Mesendoderm (in vitro differentiated cells): ENCODE data around the gene DCBLD2.

Source experiments
- DNase-seq: peaks from one replicate; pipeline ENCODE4 v3.0.0; 2013
- H2AK5ac ChIP-seq: 2 replicates; pipeline ENCODE4 v1.6.1; 2013; ENCODE audit warnings: low read length, inconsistent platforms
- H2BK120ac ChIP-seq: 2 replicates; pipeline ENCODE4 v1.6.1; 2013; ENCODE audit warnings: low read depth, mild to moderate bottlenecking, low read length, moderate library complexity, mixed read lengths
- H2BK15ac ChIP-seq: replicated peaks from 2 replicates; pipeline ENCODE4 v1.6.1; 2013; ENCODE audit warnings: low read depth, mild to moderate bottlenecking, moderate library complexity
- H2BK5ac ChIP-seq: 2 replicates; pipeline ENCODE4 v1.6.1; 2013; ENCODE audit warnings: low read length, inconsistent platforms
- H3K18ac ChIP-seq: 2 replicates; pipeline ENCODE4 v1.6.1; 2013; ENCODE audit warnings: mild to moderate bottlenecking, low read length, mixed read lengths
- H3K23ac ChIP-seq: one replicate; pipeline ENCODE4 v1.6.1; 2013; ENCODE audit warnings: low read length
- H3K27ac ChIP-seq: 2 replicates; pipeline ENCODE4 v1.5.1; 2013; ENCODE audit warnings: low read depth, mild to moderate bottlenecking, inconsistent platforms, low read length, moderate library complexity
- H3K27me3 ChIP-seq: 2 replicates; pipeline ENCODE4 v1.6.1; 2013; ENCODE audit warnings: low read length, control low read depth, mild to moderate bottlenecking, inconsistent platforms; ENCODE audit not compliant: insufficient read depth, poor library complexity
- H3K36me3 ChIP-seq: 2 replicates; pipeline ENCODE4 v1.6.1; 2013; ENCODE audit warnings: low read length, inconsistent platforms; ENCODE audit not compliant: control insufficient read depth, insufficient read depth
- H3K4ac ChIP-seq: one replicate; pipeline ENCODE4 v1.6.1; 2013; ENCODE audit warnings: low read depth, mild to moderate bottlenecking, low read length, moderate library complexity
- H3K4me1 ChIP-seq: 2 replicates; pipeline ENCODE4 v1.6.1; 2013; ENCODE audit warnings: low read depth, low read length, inconsistent platforms; ENCODE audit not compliant: control insufficient read depth
- H3K4me2 ChIP-seq: 2 replicates; pipeline ENCODE4 v1.6.1; 2013; ENCODE audit warnings: low read length
- H3K4me3 ChIP-seq: 2 replicates; pipeline ENCODE4 v1.5.1; 2013; ENCODE audit warnings: mild to moderate bottlenecking, low read length
- H3K56ac ChIP-seq: one replicate; pipeline ENCODE4 v1.6.1; 2013; ENCODE audit warnings: low read length
- H3K79me1 ChIP-seq: 2 replicates; pipeline ENCODE4 v1.6.1; 2013; ENCODE audit warnings: low read length, inconsistent platforms
- H3K79me2 ChIP-seq: 2 replicates; pipeline ENCODE4 v1.6.1; 2013; ENCODE audit warnings: mild to moderate bottlenecking, low read length; ENCODE audit not compliant: control insufficient read depth, insufficient read depth
- H3K9ac ChIP-seq: 2 replicates; pipeline ENCODE4 v1.6.1; 2013; ENCODE audit warnings: low read length, inconsistent platforms
- H4K5ac ChIP-seq: one replicate; pipeline ENCODE4 v1.6.1; 2013; ENCODE audit warnings: low read length
- H4K8ac ChIP-seq: one replicate; pipeline ENCODE4 v1.6.1; 2013; ENCODE audit warnings: low read depth, mild to moderate bottlenecking, control low read depth, low read length, moderate library complexity
- WGBS: extraction: QIAGEN DNeasy Blood & Tissue Kit; methylation state at CpG from one replicate; pipeline ENCODE4 v1.1.7; 2013; ENCODE audit warnings: low lambda C conversion rate, missing lambda C conversion rate; ENCODE audit not compliant: insufficient coverage; ENCODE audit errors: extremely low coverage; 5-methylcytosine and 5-hydroxymethylcytosine counted together

Gene DCBLD2

DNA sequence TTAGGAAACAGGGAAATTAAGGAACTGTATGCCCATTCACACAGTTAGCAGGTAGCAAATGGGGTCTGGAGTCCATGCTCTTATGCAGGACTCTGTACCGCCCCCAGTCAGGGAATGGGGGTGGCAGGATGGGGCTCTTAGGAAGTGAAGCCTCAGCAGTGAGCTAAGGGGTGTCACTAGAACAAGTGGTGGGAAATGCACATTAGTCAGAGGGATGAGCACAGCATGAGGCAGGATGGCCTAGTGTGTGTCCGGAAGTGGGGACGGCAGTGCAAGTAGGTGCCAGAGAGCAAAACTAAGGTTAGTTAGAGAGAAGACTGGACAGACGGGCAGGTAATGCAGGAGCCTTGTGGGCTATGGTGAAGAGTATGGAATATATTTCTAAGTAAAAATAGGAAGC lies 77.7 kb downstream of the DCBLD2 start:
- no peaks in the 10 kb centered on the region for H3K79me2 ChIP-seq
- H3K27me3 ChIP-seq: no peaks in the 10 kb centered on the region

DNA sequence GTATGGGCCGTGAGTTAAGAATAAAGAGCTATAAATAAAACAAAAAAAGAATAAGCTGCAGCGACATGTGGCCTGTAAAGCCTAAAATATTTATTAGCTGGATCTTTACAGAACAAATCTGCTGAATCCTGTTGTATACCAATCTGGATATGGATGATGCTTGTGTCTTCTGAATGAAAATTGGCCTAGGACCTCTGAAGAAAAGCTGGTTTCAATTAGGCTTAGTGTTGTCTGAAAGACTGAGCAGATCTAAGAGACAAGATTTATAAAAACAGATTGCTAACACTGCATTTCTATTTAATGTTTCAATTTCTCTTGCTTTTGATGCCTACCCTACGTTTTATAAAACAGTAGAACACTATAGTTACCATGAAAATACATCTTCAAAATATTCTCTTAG lies 80.4 kb downstream of the DCBLD2 start:
- Histone ChIP-seq H3K23ac (no peak overlapping the region), H3K36me3 (no peaks in the 10 kb centered on the region), H2BK120ac (no peak overlapping the region), H4K8ac (no peak overlapping the region), H3K27me3 (no peaks in the 10 kb centered on the region), H2BK5ac (no peak overlapping the region), H2BK15ac (no peak overlapping the region), H3K56ac (no peak overlapping the region), H3K18ac (no peak overlapping the region), H3K79me2 (no peaks in the 10 kb centered on the region), H3K4me1 (no peaks in the 10 kb centered on the region), H3K9ac (no peak overlapping the region), H4K5ac (no peak overlapping the region), H3K4me3 (no peak overlapping the region), H2AK5ac (no peak overlapping the region), H3K4ac (no peak overlapping the region), H3K79me1 (no peaks in the 10 kb centered on the region), H3K4me2 (no peak overlapping the region), H3K27ac (no peak overlapping the region)
- WGBS: no CpG with 5 or more reads among the region's 3 CpGs
- no peak for DNase-seq

More for the DNA sequence above, 77.7 kb downstream of the DCBLD2 start:
- no peak overlapping the region for H3K27ac ChIP-seq
- no peak overlapping the region for H3K4ac ChIP-seq
- no peak overlapping the region for H3K56ac ChIP-seq
- no peak overlapping the region for H3K18ac ChIP-seq
- no peak overlapping the region for H4K5ac ChIP-seq
- no peaks in the 10 kb centered on the region for H3K79me1 ChIP-seq
- no peak overlapping the region for H3K4me2 ChIP-seq
- no peak overlapping the region for H2AK5ac ChIP-seq
- H2BK15ac ChIP-seq: no peak overlapping the region
- H3K4me3 ChIP-seq: no peak overlapping the region
- WGBS: no CpG with 5 or more reads among the region's 4 CpGs
- H4K8ac ChIP-seq: no peak overlapping the region
- no peaks in the 10 kb centered on the region for H3K4me1 ChIP-seq
- H3K36me3 ChIP-seq: no peaks in the 10 kb centered on the region
- no peak overlapping the region for H2BK5ac ChIP-seq
- peak; percentile 8 for DNase-seq
- H2BK120ac ChIP-seq: no peak overlapping the region
- H3K9ac ChIP-seq: no peak overlapping the region
- H3K23ac ChIP-seq: no peak overlapping the region

GRCh38 chr3:98817547-98818041 lies 83.9 kb downstream of the DCBLD2 start:
- Histone ChIP-seq H3K9ac (no peak overlapping the region), H3K4me3 (no peak overlapping the region), H3K79me1 (no peaks in the 10 kb centered on the region), H2AK5ac (no peak overlapping the region), H3K27me3 (no peaks in the 10 kb centered on the region), H3K4me2 (no peak overlapping the region), H3K4ac (no peak overlapping the region), H3K36me3 (no peaks in the 10 kb centered on the region), H3K18ac (no peak overlapping the region), H3K23ac (no peak overlapping the region), H3K4me1 (no peaks in the 10 kb centered on the region), H2BK120ac (no peak overlapping the region), H2BK15ac (no peak overlapping the region), H2BK5ac (no peak overlapping the region), H3K27ac (no peak overlapping the region), H3K79me2 (no peaks in the 10 kb centered on the region), H4K8ac (no peak overlapping the region), H3K56ac (no peak overlapping the region), H4K5ac (no peak overlapping the region)
- peak; percentile 61 for DNase-seq
- WGBS: no CpG with 5 or more reads among the region's 3 CpGs

- H3K27me3 ChIP-seq: no peaks in the 10 kb centered on the region
- H4K5ac ChIP-seq: no peak overlapping the region
- no peak overlapping the region for H3K4ac ChIP-seq
- DNase-seq: peak; percentile 37
- H2BK15ac ChIP-seq: no peak overlapping the region
- H3K27ac ChIP-seq: no peak overlapping the region
- no peak overlapping the region for H3K23ac ChIP-seq
- no peak overlapping the region for H4K8ac ChIP-seq
- WGBS: no CpG with 5 or more reads among the region's 5 CpGs
- H3K4me1 ChIP-seq: no peaks in the 10 kb centered on the region
- no peaks in the 10 kb centered on the region for H3K79me1 ChIP-seq
- H3K79me2 ChIP-seq: no peaks in the 10 kb centered on the region
- no peak overlapping the region for H2BK120ac ChIP-seq
- no peak overlapping the region for H3K56ac ChIP-seq
- H3K4me3 ChIP-seq: no peak overlapping the region
- H2BK5ac ChIP-seq: no peak overlapping the region
- H3K4me2 ChIP-seq: no peak overlapping the region
- no peak overlapping the region for H3K9ac ChIP-seq
- H2AK5ac ChIP-seq: no peak overlapping the region
- H3K36me3 ChIP-seq: no peaks in the 10 kb centered on the region
- H3K18ac ChIP-seq: no peak overlapping the region
Measured at GRCh38 chr3:98814817-98815420, 86.6 kb downstream of the DCBLD2 start.

- no CpG with 5 or more reads among the region's 5 CpGs for WGBS
- Histone ChIP-seq H3K36me3 (no peaks in the 10 kb centered on the region), H2AK5ac (no peak overlapping the region), H4K8ac (no peak overlapping the region), H3K18ac (no peak overlapping the region), H2BK120ac (no peak overlapping the region), H2BK15ac (no peak overlapping the region), H3K4me3 (no peak overlapping the region), H4K5ac (no peak overlapping the region), H3K23ac (no peak overlapping the region), H3K27me3 (no peaks in the 10 kb centered on the region), H2BK5ac (no peak overlapping the region), H3K9ac (no peak overlapping the region), H3K56ac (no peak overlapping the region), H3K4me1 (no peaks in the 10 kb centered on the region), H3K4me2 (no peak overlapping the region), H3K79me2 (no peaks in the 10 kb centered on the region), H3K4ac (no peak overlapping the region), H3K79me1 (no peaks in the 10 kb centered on the region), H3K27ac (no peak overlapping the region)
- peak; percentile 38 for DNase-seq
Measured at GRCh38 chr3:98812851-98813374, 88.6 kb downstream of the DCBLD2 start.

- H3K4me1 ChIP-seq: no peaks in the 10 kb centered on the region
- H3K27ac ChIP-seq: no peak overlapping the region
- H4K8ac ChIP-seq: no peak overlapping the region
- H3K18ac ChIP-seq: no peak overlapping the region
- H3K27me3 ChIP-seq: no peaks in the 10 kb centered on the region
- no CpG with 5 or more reads among the region's 6 CpGs for WGBS
- H3K56ac ChIP-seq: no peak overlapping the region
- no peak overlapping the region for H2BK5ac ChIP-seq
- H3K79me1 ChIP-seq: no peaks in the 10 kb centered on the region
- no peak overlapping the region for H2BK15ac ChIP-seq
- H3K23ac ChIP-seq: no peak overlapping the region
- H3K4me3 ChIP-seq: no peak overlapping the region
- DNase-seq: no peak
- no peak overlapping the region for H3K4me2 ChIP-seq
- no peak overlapping the region for H4K5ac ChIP-seq
- H2BK120ac ChIP-seq: no peak overlapping the region
- no peaks in the 10 kb centered on the region for H3K79me2 ChIP-seq
- H3K9ac ChIP-seq: no peak overlapping the region
- peaks cover 3% of the 10 kb centered on the region for H3K36me3 ChIP-seq
- H3K4ac ChIP-seq: no peak overlapping the region
- no peak overlapping the region for H2AK5ac ChIP-seq
Measured at GRCh38 chr3:98811048-98811447, 90.4 kb downstream of the DCBLD2 start.
